ENCODE data around the gene TMTC1.

DNA sequence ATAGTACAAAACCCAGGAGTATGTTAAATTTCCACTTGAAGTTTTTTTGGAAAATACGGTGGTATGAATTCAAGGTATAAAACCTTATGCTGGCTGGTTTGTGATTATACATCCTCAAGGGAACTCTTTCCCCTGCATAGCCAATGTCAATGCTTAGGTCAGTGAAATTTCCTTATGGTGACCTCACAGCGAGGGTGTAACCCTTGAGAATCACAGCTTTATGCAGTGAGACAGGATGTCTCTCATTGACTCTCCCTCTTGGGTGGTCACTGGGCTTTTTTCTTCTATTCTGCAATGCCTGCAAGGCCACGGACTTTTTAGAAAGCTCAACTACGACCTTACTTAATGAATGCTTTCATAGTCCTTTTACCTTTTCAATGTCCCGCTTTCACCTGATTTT, 64.4 kb downstream of the TMTC1 start:
- TF ChIP-seq, protein P1, sequence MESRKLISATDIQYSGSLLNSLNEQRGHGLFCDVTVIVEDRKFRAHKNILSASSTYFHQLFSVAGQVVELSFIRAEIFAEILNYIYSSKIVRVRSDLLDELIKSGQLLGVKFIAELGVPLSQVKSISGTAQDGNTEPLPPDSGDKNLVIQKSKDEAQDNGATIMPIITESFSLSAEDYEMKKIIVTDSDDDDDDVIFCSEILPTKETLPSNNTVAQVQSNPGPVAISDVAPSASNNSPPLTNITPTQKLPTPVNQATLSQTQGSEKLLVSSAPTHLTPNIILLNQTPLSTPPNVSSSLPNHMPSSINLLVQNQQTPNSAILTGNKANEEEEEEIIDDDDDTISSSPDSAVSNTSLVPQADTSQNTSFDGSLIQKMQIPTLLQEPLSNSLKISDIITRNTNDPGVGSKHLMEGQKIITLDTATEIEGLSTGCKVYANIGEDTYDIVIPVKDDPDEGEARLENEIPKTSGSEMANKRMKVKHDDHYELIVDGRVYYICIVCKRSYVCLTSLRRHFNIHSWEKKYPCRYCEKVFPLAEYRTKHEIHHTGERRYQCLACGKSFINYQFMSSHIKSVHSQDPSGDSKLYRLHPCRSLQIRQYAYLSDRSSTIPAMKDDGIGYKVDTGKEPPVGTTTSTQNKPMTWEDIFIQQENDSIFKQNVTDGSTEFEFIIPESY (IDR thresholded peaks at IDR 0.05; ENCODE audit: borderline replicate concordance, low read depth): no peak
- TF ChIP-seq, protein P2, sequence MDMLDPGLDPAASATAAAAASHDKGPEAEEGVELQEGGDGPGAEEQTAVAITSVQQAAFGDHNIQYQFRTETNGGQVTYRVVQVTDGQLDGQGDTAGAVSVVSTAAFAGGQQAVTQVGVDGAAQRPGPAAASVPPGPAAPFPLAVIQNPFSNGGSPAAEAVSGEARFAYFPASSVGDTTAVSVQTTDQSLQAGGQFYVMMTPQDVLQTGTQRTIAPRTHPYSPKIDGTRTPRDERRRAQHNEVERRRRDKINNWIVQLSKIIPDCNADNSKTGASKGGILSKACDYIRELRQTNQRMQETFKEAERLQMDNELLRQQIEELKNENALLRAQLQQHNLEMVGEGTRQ (IDR thresholded peaks at IDR 0.05; ENCODE audit: borderline replicate concordance, low read depth, low read length): no peak
- TF ChIP-seq, protein P3, sequence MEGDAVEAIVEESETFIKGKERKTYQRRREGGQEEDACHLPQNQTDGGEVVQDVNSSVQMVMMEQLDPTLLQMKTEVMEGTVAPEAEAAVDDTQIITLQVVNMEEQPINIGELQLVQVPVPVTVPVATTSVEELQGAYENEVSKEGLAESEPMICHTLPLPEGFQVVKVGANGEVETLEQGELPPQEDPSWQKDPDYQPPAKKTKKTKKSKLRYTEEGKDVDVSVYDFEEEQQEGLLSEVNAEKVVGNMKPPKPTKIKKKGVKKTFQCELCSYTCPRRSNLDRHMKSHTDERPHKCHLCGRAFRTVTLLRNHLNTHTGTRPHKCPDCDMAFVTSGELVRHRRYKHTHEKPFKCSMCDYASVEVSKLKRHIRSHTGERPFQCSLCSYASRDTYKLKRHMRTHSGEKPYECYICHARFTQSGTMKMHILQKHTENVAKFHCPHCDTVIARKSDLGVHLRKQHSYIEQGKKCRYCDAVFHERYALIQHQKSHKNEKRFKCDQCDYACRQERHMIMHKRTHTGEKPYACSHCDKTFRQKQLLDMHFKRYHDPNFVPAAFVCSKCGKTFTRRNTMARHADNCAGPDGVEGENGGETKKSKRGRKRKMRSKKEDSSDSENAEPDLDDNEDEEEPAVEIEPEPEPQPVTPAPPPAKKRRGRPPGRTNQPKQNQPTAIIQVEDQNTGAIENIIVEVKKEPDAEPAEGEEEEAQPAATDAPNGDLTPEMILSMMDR (IDR thresholded peaks at IDR 0.05): no peak
- TF ChIP-seq EP300 (IDR thresholded peaks at IDR 0.05; ENCODE audit: borderline replicate concordance in 1 of 2, low read depth in 1 of 2, low read length in 1 of 2): no peak
- TF ChIP-seq TEAD4 (IDR thresholded peaks at IDR 0.05; ENCODE audit: borderline replicate concordance, insufficient read depth): no peak
- no peak for TF ChIP-seq EZH2phosphoT487 (IDR thresholded peaks at IDR 0.05; ENCODE audit: borderline replicate concordance, low read depth)
- no peak for TF ChIP-seq SMC3 (IDR thresholded peaks at IDR 0.05; ENCODE audit: low read depth, low read length)
